ENCODE results near the gene CENPH.
A peak's percentile ranks its signal among the peaks of the same experiment; 100 is the strongest.
"Not testable (repeated sequence)": the region's sequence is repeated elsewhere in the genome, so short reads cannot be mapped to it uniquely, and the experiment has no call there.

The CENPH gene

GRCh38 chr5:69211200-69211599 lies 21.8 kb downstream of the CENPH start:
- no peak for DNase-seq

- no peak for DNase-seq
Observed at GRCh38 chr5:69212022-69212421, 22.6 kb downstream of the CENPH start.

- DNase-seq: no peak
Observed at GRCh38 chr5:69213513-69214215, 24.3 kb downstream of the CENPH start.

GRCh38 chr5:69217151-69217511 lies 27.7 kb downstream of the CENPH start:
- no peak for DNase-seq

GRCh38 chr5:69217548-69218526 lies 28.5 kb downstream of the CENPH start:
- DNase-seq: peak; percentile 92

- no peak for DNase-seq
Observed at GRCh38 chr5:69219939-69220338, 30.6 kb downstream of the CENPH start.

- DNase-seq: not testable (repeated sequence)
Observed at GRCh38 chr5:69220371-69220770, 31.0 kb downstream of the CENPH start.

GRCh38 chr5:69220833-69221232 lies 31.4 kb downstream of the CENPH start:
- DNase-seq: not testable (repeated sequence)

- no peak for DNase-seq
Observed at GRCh38 chr5:69224520-69224919, 35.1 kb downstream of the CENPH start.

- no peak for DNase-seq
Observed at GRCh38 chr5:69225860-69226259, 36.5 kb downstream of the CENPH start.

GRCh38 chr5:69230181-69230580 lies 40.8 kb downstream of the CENPH start:
- DNase-seq: no peak

- no peak for DNase-seq
Observed at GRCh38 chr5:69231281-69231680, 41.9 kb downstream of the CENPH start.

GRCh38 chr5:69231851-69232250 lies 42.5 kb downstream of the CENPH start:
- DNase-seq: no peak

GRCh38 chr5:69234457-69235268 lies 45.3 kb downstream of the CENPH start, which contains the start of gene CDK7:
Gene CDK7 (plus strand): TSS chr5:69234886. CDS start chr5:69234976, 90 bp downstream.
- peak; percentile 95 for DNase-seq

- not testable (repeated sequence) for DNase-seq
Observed at GRCh38 chr5:69236733-69237132, 47.4 kb downstream of the CENPH start.

- DNase-seq: no peak
Observed at GRCh38 chr5:69237877-69238276, 48.5 kb downstream of the CENPH start.

- DNase-seq: no peak
Observed at GRCh38 chr5:69238760-69239251, 49.4 kb downstream of the CENPH start.

- no peak for DNase-seq
Observed at GRCh38 chr5:69242215-69242927, 53.0 kb downstream of the CENPH start.

GRCh38 chr5:69245031-69245430 lies 55.6 kb downstream of the CENPH start:
- DNase-seq: no peak

- no peak for DNase-seq
Observed at GRCh38 chr5:69248019-69248418, 58.6 kb downstream of the CENPH start.

- DNase-seq: no peak
Observed at GRCh38 chr5:69250593-69250992, 61.2 kb downstream of the CENPH start.

- DNase-seq: no peak
Observed at GRCh38 chr5:69252437-69252836, 63.1 kb downstream of the CENPH start.

All from activated naive CD4-positive, alpha-beta T cell treated with Interleukin-2 at 50 U/mL for 16 hours (primary cell).